ENCODE measurements around the gene MMP21. TPM values are rescaled to one million over a fixed set of nuclear protein-coding genes. Genes with fewer than 3 reads are reported as not detected.

Gene MMP21
- total RNA-seq, 4 donors from 2014 or later: not detected

- ATAC-seq (ENCODE audit: low FRiP score) (no peak), DNase-seq (ENCODE audit: low spot score) (no peak)
- TF ChIP-seq CTCF (IDR thresholded peaks at IDR 0.05): no peak
Measured at GRCh38 chr10:125792342-125793300, 17.0 kb upstream of the MMP21 start.

GRCh38 chr10:125788156-125789034, 12.8 kb upstream of the MMP21 start:
- no peak for TF ChIP-seq CTCF (IDR thresholded peaks at IDR 0.05)
- no peak for ATAC-seq (ENCODE audit: low FRiP score)

GRCh38 chr10:125785791-125786190, 10.2 kb upstream of the MMP21 start:
- no peak for TF ChIP-seq CTCF (IDR thresholded peaks at IDR 0.05)
- ATAC-seq (ENCODE audit: low FRiP score) (no peak), DNase-seq (ENCODE audit: low spot score) (no peak)

More at GRCh38 chr10:125788156-125789034, 12.8 kb upstream of the MMP21 start:
- DNase-seq (ENCODE audit: low spot score): no peak

- no peak for ATAC-seq (ENCODE audit: low FRiP score)
- no peak for DNase-seq (ENCODE audit: low spot score)
- TF ChIP-seq CTCF (IDR thresholded peaks at IDR 0.05): no peak
Measured at GRCh38 chr10:125783957-125784356, 8.3 kb upstream of the MMP21 start.

DNA sequence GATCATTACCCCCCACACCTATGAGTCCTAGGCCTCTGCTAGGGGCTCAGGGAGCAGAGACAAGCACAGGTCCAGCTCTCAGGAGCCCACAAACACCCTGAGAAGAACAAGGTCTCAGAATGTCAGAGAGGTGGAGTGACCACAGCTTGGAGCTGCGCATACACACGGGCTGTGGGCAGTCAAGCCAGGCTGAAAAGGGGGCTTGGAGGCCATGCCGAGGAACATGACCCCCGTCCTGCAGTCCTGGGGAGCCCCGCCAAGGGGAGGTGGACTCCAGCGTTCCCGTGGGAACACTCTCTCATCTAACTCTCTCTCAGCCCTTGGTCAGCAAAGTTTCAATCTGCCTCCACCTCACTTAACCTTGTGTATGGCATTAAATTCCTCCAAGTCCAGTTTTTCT, 7.8 kb upstream of the MMP21 start:
- TF ChIP-seq CTCF (IDR thresholded peaks at IDR 0.05): no peak
- DNase-seq (ENCODE audit: low spot score) (no peak), ATAC-seq (ENCODE audit: low FRiP score) (no peak)

GRCh38 chr10:125782616-125783015, 7.0 kb upstream of the MMP21 start:
- no peak for TF ChIP-seq CTCF (IDR thresholded peaks at IDR 0.05)
- ATAC-seq (ENCODE audit: low FRiP score): no peak
- no peak for DNase-seq (ENCODE audit: low spot score)
